ENCODE data around the gene TLE5.
"Not testable (repeated sequence)": the region's sequence is repeated elsewhere in the genome, so short reads cannot be mapped to it uniquely, and the experiment has no call there.

TLE5 gene

GRCh38 chr19:3057275-3057714 lies 5.0 kb downstream of the TLE5 start:
- Histone ChIP-seq H3K36me3 (ENCODE audit: insufficient read depth, low read depth, low read length) (peaks cover 23% of the 10 kb centered on the region), H3K4me1 (ENCODE audit: insufficient read depth, low read length) (peaks cover 10% of the 10 kb centered on the region), H3K9ac (ENCODE audit: low read depth, low read length) (peak overlapping the region; percentile 34; the same call in 1 of the 2 replicates), H3K27ac (ENCODE audit: low read length) (no peak overlapping the region), H3K27me3 (ENCODE audit: insufficient read depth, low read length) (peaks cover 8% of the 10 kb centered on the region; the same call in 1 of the 2 replicates), H3K9me3 (ENCODE audit: insufficient read depth, low read depth, low read length) (no peaks in the 10 kb centered on the region), H3K4me3 (ENCODE audit: low read length) (peak overlapping the region; percentile 23; the same call in 1 of the 2 replicates)

GRCh38 chr19:3056417-3057088 lies 5.7 kb downstream of the TLE5 start:
- Histone ChIP-seq H3K36me3 (ENCODE audit: insufficient read depth, low read depth, low read length) (peaks cover 23% of the 10 kb centered on the region), H3K9ac (ENCODE audit: low read depth, low read length) (peak overlapping the region; percentile 34; the same call in 1 of the 2 replicates), H3K27ac (ENCODE audit: low read length) (no peak overlapping the region)

GRCh38 chr19:3055741-3056416 lies 6.4 kb downstream of the TLE5 start:
- Histone ChIP-seq H3K9ac (ENCODE audit: low read depth, low read length) (no peak overlapping the region; the same call in 1 of the 2 replicates), H3K4me1 (ENCODE audit: insufficient read depth, low read length) (peaks cover 10% of the 10 kb centered on the region), H3K4me3 (ENCODE audit: low read length) (peak overlapping the region; percentile 21; the same call in 1 of the 2 replicates), H3K27me3 (ENCODE audit: insufficient read depth, low read length) (peaks cover 8% of the 10 kb centered on the region; the same call in 1 of the 2 replicates), H3K9me3 (ENCODE audit: insufficient read depth, low read depth, low read length) (no peaks in the 10 kb centered on the region), H3K27ac (ENCODE audit: low read length) (no peak overlapping the region), H3K36me3 (ENCODE audit: insufficient read depth, low read depth, low read length) (peaks cover 23% of the 10 kb centered on the region)

More at GRCh38 chr19:3056417-3057088, 5.7 kb downstream of the TLE5 start:
- Histone ChIP-seq H3K9me3 (ENCODE audit: insufficient read depth, low read depth, low read length) (no peaks in the 10 kb centered on the region), H3K27me3 (ENCODE audit: insufficient read depth, low read length) (peaks cover 8% of the 10 kb centered on the region; the same call in 1 of the 2 replicates), H3K4me1 (ENCODE audit: insufficient read depth, low read length) (peaks cover 10% of the 10 kb centered on the region), H3K4me3 (ENCODE audit: low read length) (peak overlapping the region; percentile 21; the same call in 1 of the 2 replicates)

- H3K4me1 ChIP-seq (ENCODE audit: insufficient read depth, low read length): peaks cover 10% of the 10 kb centered on the region
- H3K9ac ChIP-seq (ENCODE audit: low read depth, low read length): no peak overlapping the region
- H3K9me3 ChIP-seq (ENCODE audit: insufficient read depth, low read depth, low read length): no peaks in the 10 kb centered on the region
- no peak overlapping the region for H3K27ac ChIP-seq (ENCODE audit: low read length)
- peaks cover 23% of the 10 kb centered on the region for H3K36me3 ChIP-seq (ENCODE audit: insufficient read depth, low read depth, low read length)
- H3K4me3 ChIP-seq (ENCODE audit: low read length): no peak overlapping the region
- peaks cover 8% of the 10 kb centered on the region; the same call in 1 of the 2 replicates for H3K27me3 ChIP-seq (ENCODE audit: insufficient read depth, low read length)
These were observed 7.1 kb downstream of the TLE5 start for GRCh38 chr19:3054972-3055740.

GRCh38 chr19:3054265-3054971 lies 7.9 kb downstream of the TLE5 start:
- Histone ChIP-seq H3K9me3 (ENCODE audit: insufficient read depth, low read depth, low read length) (no peaks in the 10 kb centered on the region), H3K4me3 (ENCODE audit: low read length) (no peak overlapping the region), H3K36me3 (ENCODE audit: insufficient read depth, low read depth, low read length) (peaks cover 17% of the 10 kb centered on the region), H3K4me1 (ENCODE audit: insufficient read depth, low read length) (peaks cover 10% of the 10 kb centered on the region), H3K27ac (ENCODE audit: low read length) (no peak overlapping the region), H3K9ac (ENCODE audit: low read depth, low read length) (no peak overlapping the region), H3K27me3 (ENCODE audit: insufficient read depth, low read length) (peaks cover 8% of the 10 kb centered on the region; the same call in 1 of the 2 replicates)

- Histone ChIP-seq H3K9me3 (ENCODE audit: insufficient read depth, low read depth, low read length) (no peaks in the 10 kb centered on the region), H3K4me1 (ENCODE audit: insufficient read depth, low read length) (peaks cover 10% of the 10 kb centered on the region), H3K27ac (ENCODE audit: low read length) (no peak overlapping the region), H3K27me3 (ENCODE audit: insufficient read depth, low read length) (peaks cover 14% of the 10 kb centered on the region; the same call in 1 of the 2 replicates), H3K9ac (ENCODE audit: low read depth, low read length) (no peak overlapping the region), H3K36me3 (ENCODE audit: insufficient read depth, low read depth, low read length) (peaks cover 14% of the 10 kb centered on the region), H3K4me3 (ENCODE audit: low read length) (no peak overlapping the region)
These were observed 8.5 kb downstream of the TLE5 start for GRCh38 chr19:3053780-3054179.

GRCh38 chr19:3053218-3053621 lies 9.1 kb downstream of the TLE5 start:
- Histone ChIP-seq H3K4me3 (ENCODE audit: low read length) (no peak overlapping the region), H3K9me3 (ENCODE audit: insufficient read depth, low read depth, low read length) (no peaks in the 10 kb centered on the region), H3K27me3 (ENCODE audit: insufficient read depth, low read length) (peaks cover 20% of the 10 kb centered on the region), H3K36me3 (ENCODE audit: insufficient read depth, low read depth, low read length) (peaks cover 12% of the 10 kb centered on the region), H3K27ac (ENCODE audit: low read length) (no peak overlapping the region), H3K9ac (ENCODE audit: low read depth, low read length) (no peak overlapping the region), H3K4me1 (ENCODE audit: insufficient read depth, low read length) (peaks cover 10% of the 10 kb centered on the region)

GRCh38 chr19:3050016-3050415 lies 12.3 kb downstream of the TLE5 start:
- not testable (repeated sequence) for H3K4me1 ChIP-seq (ENCODE audit: insufficient read depth, low read length); H3K27ac ChIP-seq (ENCODE audit: low read length); H3K9ac ChIP-seq (ENCODE audit: low read depth, low read length); H3K9me3 ChIP-seq (ENCODE audit: insufficient read depth, low read depth, low read length); H3K4me3 ChIP-seq (ENCODE audit: low read length)
- peaks cover 37% of the 10 kb centered on the region for H3K27me3 ChIP-seq (ENCODE audit: insufficient read depth, low read length)
- peaks cover 10% of the 10 kb centered on the region for H3K36me3 ChIP-seq (ENCODE audit: insufficient read depth, low read depth, low read length)

GRCh38 chr19:3049089-3049488 lies 13.2 kb downstream of the TLE5 start:
- peaks cover under 1% of the 10 kb centered on the region for H3K36me3 ChIP-seq (ENCODE audit: insufficient read depth, low read depth, low read length)
- H3K27me3 ChIP-seq (ENCODE audit: insufficient read depth, low read length): peaks cover 41% of the 10 kb centered on the region
- H3K27ac ChIP-seq (ENCODE audit: low read length): no peak overlapping the region
- H3K9me3 ChIP-seq (ENCODE audit: insufficient read depth, low read depth, low read length): no peaks in the 10 kb centered on the region
- no peak overlapping the region for H3K9ac ChIP-seq (ENCODE audit: low read depth, low read length)
- no peak overlapping the region for H3K4me3 ChIP-seq (ENCODE audit: low read length)
- peaks cover 5% of the 10 kb centered on the region; the same call in 1 of the 2 replicates for H3K4me1 ChIP-seq (ENCODE audit: insufficient read depth, low read length)

GRCh38 chr19:3048190-3048533 lies 14.1 kb downstream of the TLE5 start:
- Histone ChIP-seq H3K4me1 (ENCODE audit: insufficient read depth, low read length) (peaks cover 5% of the 10 kb centered on the region; the same call in 1 of the 2 replicates), H3K9ac (ENCODE audit: low read depth, low read length) (no peak overlapping the region), H3K9me3 (ENCODE audit: insufficient read depth, low read depth, low read length) (no peaks in the 10 kb centered on the region), H3K36me3 (ENCODE audit: insufficient read depth, low read depth, low read length) (no peaks in the 10 kb centered on the region), H3K4me3 (ENCODE audit: low read length) (no peak overlapping the region), H3K27me3 (ENCODE audit: insufficient read depth, low read length) (peaks cover 45% of the 10 kb centered on the region), H3K27ac (ENCODE audit: low read length) (no peak overlapping the region)
